Activated CD8-positive, alpha-beta memory T cell treated with anti-CD3 and anti-CD28 coated beads for 24 hours (primary cell): ENCODE results near the gene ARID1B.

Experiments
- DNase-seq: peaks from one replicate; pipeline ENCODE4 v3.0.0-alpha.2; 2020

ARID1B gene

DNA sequence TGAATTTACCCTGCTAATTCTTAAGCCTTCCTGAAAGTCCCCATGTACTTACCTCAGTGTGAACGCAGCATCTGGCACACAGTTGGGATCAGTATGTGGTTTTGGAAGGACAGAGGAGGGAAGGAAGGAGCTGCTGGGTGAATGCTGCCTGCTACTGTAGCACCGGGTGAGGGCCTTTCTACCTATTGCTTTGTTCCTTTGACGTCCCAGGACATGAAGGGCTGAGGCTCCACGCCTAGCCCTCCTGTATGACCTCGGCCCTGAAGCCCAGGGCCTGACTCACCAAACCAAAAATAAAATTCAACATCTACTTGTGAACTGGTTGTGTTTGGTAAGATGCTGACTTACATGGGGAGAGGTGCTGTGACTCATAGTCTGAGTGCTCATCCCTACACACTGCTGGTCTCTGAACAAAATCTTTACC is 51.1 kb downstream of the ARID1B start:
- no peak for DNase-seq

DNA sequence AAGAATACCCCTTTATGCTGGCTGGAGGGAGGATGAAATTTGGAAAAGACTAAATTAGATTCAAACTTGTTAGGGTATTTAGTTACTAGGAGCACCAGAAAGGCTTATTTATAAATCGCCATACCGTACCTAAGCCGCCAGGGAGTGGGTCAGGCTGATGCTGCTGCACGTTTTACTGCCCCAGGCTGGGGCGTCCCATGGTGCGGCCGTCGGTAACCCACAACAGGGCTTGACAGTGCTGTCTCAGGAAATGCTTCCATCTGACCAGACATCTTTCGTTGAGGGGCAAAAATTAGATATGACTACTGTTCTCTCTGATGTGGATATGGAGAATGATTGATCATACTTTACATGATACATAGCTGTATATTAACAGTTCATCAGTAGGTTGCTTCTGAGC is 52.9 kb downstream of the ARID1B start:
- no peak for DNase-seq

DNA sequence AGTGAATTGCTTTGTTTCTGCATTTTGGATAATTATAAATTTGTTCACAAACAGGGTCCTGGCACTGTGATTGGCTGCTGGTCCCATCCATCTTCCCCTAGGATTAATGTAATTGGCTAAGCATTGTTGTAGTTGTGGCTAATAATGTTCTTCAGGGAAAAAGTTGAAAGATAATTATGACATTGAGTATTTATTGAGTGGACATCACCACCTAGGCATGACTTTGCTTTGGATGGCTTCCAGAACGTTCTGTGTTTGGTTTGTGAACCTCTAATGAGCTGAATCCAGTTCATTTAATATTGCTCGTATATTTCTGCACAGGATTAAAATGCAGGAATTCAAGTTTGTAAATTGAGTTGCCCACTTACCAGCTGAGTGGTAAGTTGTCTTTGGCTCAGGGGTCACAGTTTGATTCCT is 55.1 kb downstream of the ARID1B start:
- DNase-seq: no peak

DNA sequence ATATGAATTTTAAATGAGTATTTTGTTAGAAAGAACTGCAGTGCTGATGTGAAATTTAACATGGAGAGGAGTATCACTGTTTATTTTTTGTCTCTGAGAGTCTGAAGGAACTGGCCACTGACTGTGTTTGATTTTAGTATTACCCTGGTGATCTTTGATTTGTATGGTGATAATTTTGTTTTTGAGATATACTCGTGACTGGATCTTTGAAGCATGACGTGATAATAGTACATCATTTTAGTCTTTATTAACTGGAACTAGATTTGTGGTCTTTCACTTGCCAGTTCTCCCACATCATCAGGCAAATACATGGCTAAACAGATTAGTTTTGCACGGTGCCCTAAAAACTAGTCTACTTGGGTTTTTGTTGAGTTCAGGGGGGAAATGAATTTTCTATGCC is 55.5 kb downstream of the ARID1B start:
- no peak for DNase-seq

DNA sequence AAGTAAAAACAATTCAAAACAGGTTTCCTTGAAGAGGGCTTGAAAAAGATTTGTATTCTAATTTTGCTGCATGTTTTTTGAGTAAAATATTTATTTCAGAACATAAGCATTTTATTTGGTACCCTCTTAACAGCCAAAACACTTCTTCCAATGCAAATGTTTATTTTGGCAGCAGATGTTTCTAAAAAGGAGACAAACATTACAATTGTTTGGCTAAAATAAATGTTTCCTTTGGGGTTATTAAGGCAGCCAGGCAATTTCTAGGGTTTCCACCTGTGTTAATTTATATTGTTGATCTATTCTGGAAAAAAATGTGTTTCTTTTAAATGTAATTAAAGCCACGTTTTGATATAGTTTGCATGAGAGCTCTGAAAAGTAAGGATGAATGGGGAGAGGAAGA is 56.6 kb downstream of the ARID1B start:
- no peak for DNase-seq

DNA sequence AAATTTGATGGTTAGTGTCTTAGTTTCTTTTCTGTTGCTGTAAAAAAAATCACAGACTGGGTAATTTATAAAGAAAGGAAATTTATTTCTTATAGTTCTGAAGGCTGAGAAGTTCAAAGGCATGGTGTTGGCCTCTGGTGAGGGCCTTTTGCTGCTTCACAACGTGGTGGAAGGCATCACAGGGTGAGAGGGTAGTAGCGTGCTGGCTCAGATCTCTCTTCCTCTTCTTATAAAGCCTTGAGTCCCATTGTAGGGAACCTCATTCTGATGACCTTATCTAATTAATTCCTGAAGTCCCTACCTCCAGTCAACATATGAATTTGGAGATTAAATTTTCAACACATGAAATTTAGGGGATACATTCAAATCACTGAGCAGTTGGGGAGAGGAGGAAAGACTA is 62.0 kb downstream of the ARID1B start:
- no peak for DNase-seq

DNA sequence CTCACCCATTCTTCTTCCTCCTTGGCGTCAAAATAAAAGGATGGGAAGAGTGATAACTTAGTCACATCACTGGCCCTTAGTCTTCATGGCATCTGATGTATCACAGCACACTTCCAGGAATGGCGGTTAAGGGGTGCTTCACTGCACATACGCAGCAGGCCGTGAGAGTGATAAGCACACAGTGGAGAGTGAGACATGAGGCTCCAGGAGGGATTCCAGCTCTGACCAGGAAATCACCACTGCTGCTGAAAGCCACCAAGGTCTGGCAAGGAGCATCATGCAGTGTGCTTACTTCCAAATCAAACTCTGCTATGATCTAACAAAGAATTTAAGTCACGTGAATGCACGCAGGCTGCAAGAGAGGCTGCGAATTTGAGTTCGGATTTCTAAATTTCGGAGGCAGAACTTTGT is 62.4 kb downstream of the ARID1B start:
- DNase-seq: no peak

DNA sequence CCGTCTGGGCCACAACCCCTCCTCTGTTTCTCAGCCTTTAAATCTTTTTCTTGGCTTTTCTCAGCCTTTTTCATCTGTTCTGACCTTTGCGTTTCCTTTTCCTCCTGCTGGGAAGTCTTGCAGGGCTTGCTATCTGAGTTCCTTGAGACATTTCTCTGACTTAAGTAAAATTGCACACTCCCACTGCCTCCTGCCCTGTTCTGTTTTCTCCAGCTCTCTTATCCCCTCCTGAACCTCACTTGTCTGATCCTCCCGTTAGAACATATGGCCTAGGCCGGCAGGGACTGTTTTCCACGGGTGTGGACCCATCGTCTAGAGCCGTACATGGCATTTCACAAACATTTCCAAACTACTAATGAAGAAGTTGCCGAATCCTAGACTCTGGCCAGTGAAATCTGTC is 63.0 kb downstream of the ARID1B start:
- no peak for DNase-seq

DNA sequence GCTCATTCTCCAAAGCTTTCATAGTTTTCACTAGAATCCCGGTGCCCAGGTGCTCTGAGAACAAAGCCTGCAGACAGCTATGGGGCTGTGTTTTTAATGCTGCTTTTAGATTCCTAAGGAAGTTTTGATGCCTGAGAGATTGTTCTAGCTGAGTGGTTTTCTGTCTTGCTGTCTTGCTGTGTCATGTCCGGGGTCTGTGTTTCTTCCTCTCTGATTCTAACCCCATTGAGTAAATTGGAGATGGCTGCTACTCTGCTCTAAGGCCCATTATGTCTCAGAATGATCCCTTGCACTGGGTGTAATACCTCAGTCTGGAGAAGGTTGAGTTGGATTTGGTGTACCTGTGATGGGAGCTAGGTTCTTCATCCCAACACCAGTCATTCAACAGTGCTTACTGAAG is 63.4 kb downstream of the ARID1B start:
- no peak for DNase-seq

DNA sequence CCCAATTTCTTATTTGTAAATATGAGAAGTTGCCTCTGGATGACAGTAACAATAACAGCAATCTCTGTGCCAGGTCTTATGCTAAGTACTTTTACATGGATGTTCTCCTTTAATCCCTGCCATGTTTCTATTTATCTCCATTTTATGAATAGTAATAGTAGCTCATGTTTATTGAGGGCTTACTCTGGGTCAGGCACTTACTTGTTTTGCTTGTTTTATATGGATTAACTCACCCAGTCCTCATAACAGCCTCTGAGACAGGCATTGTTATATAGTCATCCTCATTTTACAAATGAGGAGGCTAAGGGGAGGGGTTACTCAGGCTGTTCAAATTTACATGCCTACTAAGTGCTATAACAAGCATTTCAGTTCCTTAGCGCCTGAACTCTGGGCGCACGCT is 64.3 kb downstream of the ARID1B start:
- DNase-seq: no peak

DNA sequence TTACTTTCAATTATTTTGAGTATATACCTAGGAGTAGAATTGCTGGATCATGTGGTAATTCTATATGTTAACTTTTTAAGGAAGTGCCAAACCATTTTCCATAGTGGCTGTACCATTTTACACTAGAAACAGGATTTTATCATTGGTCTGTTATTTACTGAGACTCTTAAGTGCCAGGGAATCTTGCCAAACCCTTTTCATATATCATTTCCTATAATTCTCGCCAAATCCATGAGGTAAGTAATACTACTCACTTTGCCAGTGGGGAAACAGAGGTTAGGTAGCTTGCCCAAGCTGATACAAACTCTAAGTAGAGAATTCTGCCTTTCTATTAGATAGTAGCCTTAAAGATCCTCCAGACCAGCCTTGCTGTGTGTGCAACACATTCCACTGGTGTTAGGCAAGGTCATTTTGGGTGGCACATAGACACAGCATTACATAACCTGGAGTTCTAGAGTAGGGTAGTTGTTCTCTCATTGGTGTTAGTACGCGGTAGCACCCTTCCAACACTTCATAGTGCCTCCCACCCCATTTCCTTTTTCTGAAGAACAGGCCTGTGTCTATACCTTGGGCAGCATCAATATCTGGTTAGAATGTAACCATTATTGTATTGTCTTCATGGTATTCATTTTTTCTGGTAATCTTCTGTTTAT is 65.5 kb downstream of the ARID1B start:
- DNase-seq: no peak

DNA sequence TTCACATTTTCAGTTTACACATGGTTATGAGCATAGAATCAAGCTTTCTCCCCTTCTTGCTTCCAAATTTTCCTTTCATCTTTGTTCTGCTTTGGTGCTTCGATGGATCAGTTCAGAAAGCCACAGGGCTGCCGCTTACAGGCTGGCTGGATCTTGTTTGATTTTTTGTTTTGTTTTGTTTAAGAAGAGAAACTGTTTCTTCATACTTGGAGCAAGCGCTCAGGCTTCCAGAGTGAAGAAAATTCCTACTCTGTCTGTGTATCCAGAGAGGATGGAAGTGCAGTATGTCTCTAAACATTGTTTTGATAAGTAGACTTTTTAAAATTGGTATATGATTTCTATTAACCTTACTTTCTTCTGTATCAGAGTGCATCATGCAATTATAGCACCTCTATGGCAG is 66.9 kb downstream of the ARID1B start:
- no peak for DNase-seq

DNA sequence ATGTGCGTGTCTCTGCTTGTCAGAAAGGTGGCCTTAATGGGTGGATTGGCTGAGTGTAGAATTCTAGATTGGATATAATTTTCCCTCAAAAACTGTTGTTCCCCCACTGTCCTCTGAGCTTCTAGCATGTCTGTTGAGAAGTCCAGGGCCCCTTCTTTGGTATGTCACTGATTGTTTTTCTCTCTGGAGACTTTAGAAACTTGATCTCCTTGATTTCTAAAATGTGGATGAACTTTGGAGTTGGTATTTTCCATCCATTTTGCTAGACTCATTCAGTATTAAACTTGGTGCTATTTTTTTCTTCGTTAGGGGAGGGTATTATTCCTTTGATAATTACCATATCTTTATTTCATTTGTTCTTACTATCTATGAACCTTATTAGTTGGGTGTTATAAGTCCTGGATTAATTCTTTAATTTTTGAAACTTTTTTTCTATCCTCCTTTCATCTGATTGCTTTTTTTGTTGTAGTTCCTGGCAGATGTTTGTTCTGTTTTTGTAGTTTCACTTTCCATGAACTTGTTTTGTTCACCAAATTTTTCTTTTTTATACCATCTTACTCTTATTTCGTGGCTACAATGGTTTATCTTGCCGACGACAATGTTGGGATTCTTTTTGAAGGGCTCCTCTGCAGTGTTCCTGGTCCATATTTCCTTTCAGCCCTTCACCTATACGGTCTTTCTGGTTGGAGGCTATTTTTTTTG is 68.4 kb downstream of the ARID1B start:
- DNase-seq: no peak

DNA sequence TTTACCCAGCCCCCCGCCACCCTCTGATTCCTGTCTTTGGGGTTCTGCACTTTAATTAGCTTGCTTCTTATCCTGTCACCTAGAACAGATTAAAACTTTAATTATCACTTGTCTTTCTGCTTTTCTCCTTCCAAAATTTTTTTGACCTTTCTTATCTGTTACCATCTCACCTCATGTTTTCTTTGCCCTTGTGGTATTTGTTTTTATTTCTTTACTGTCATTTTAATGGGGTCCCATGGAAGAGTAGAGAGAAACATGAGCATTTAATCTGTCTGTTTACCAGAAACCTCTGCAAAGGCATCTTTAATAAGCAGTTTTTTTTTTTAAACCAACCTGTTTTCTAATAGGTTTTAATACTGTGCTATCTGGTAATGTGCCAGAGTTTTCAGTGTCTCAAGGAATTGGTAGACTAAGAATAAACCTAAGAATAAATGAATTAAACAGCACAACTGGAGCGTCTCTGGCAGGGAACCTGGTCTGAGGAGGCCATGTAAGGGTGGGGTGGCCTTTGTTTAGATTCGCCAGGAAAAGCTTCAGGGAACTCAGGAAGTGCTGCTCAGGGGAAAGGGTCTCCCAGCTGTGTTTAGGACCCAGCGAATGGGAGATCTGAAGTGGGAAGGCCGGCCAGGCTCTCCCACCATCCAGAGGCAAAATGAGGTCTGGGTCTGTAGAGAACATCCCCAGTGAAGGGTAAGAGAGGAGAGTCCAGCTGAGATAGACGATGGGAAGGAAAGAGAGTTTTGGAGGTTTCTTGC is 69.8 kb downstream of the ARID1B start:
- no peak for DNase-seq

DNA sequence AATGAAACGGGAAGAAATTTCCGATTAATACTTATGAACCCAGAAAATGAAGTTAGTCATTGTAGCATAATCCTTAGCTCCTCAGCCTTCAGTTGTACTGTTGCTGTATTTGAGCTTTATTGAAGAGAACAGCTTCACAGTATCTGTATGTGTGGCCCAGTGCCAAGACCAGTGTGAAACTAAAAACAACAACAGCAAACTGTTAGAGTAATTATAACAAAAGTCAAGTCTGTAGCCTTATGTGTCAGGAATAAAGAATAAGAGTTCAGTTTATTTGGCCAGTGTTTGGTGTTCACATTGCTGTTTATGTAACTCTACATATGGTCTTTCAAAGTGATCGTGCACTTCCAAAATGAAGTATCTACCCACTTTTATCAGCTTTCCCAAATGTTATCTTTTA is 70.9 kb downstream of the ARID1B start:
- no peak for DNase-seq

DNA sequence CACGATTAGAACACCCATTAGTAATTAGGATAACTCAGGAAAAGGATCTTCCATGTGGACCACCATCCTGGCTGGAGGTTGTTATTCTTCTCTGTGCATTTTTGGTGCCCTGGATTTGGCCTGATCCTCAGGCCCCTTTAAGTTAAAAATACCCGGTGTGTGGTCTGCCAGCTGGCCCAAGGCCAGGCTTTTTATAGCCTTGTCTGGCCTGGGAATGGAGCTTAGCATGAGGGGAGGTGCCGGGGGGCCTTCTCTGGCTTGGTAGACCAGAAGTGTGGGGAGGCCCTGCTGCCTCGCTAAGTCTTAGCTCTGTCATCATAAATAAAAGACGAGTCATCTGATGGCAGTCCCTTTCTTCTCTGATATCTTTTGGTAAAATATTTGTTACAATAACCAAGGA is 71.4 kb downstream of the ARID1B start:
- no peak for DNase-seq

DNA sequence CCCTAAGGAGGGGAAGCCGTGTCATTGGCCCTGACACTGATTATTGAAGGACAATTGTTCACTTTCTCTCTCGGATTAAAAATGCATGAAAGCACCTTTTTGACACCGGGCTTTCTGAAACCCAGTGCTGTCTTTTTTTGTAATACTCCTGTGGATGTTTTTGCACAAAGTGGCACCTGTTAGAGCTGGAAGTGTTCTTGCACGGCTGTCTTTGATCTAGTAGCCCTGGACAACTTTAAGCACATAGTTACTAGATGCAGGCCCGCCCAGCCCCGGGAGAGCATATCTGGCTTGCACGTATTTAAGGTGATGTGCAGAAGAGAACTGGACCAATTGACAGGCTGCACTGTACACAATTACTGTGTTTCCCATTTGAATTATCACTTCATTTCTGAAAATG is 72.6 kb downstream of the ARID1B start:
- DNase-seq: no peak

DNA sequence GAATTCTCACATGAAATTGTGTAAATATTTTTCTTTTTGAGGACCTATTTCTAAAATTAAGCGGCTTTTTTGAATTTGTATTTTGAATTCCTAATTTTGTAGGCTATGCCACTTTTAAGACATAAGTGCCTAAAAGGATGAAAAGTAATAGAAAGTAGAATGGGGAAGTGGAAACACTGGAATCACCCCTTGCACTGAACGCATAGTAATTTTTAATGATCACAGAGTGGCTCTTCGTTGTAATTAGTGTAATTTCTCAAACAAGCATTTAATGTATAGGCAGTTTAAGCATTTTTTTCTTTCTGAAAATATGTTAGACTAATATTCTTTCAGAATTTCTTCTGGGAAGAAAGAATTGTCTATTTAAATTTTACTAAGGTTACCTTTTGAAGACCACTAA is 73.2 kb downstream of the ARID1B start:
- DNase-seq: no peak

DNA sequence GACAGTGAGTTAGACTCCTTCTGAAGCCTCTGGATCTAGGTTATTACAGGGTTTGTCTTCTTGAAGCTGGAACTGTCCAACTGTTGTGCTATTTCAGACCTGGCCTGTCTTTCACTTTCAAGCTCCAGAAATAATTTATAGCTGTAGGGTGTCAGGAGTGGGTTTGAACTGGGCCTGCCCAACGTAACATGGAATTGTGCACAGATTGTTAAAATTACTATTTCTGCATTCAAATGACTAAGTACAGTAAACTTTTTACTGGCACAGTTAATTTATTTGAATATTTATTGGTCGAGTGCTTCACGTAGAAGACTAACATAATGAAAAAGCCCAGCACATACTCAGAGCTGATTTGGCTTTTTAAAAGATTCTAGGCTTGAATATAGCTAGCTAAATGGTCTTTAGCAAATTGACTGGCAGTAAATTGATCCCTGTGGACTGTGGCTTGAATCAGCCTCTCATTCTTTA is 74.3 kb downstream of the ARID1B start:
- no peak for DNase-seq

DNA sequence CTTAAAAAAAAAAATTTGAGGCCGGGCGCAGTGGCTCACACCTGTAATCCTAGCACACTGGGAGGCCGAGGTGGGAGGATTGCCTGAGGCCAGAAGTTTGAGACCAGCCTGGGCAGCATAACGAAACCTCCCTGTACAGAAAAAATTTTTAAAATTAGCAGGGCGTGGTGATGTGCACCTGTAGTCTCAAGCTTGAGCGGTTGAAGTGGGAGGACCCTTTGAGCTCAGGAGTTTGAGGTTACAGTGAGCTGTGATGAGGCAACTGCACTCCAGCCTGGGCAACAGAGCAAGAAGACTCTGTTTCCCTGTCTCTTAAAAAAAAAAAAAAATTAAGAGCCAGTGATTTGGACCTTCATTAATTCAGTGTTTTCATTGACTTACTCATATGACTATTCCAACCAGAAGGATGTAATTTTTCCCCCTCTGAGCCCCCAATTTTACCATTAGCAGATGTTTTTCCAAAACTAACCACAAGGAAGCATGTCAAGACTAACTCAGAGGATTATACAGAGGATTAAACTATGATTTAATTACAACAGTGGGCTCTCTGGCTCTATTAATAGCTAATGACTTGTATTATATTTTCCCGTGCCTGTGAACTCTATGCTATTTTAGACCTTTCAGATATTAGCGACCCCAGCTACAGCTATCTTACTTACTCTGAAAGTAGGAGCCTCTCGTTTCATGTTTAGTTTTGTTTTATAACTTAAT is 75.1 kb downstream of the ARID1B start:
- DNase-seq: no peak

DNA sequence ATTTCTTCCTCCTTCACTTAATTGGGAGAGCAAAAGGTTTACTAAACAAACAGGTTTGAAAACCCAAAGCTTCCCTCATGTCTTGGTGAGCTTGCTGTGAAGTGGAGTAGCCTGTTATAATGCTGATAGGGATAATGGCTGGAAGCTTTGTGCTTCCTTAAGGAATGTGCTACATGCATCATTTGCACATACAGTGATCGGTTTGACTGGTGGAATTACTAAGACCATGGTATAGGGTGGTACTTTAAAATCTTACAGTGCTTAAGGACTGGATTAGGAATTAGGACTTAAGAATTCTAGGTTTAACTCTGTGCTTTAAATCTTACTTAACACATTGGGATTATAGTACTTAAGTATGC is 75.7 kb downstream of the ARID1B start:
- DNase-seq: no peak

DNA sequence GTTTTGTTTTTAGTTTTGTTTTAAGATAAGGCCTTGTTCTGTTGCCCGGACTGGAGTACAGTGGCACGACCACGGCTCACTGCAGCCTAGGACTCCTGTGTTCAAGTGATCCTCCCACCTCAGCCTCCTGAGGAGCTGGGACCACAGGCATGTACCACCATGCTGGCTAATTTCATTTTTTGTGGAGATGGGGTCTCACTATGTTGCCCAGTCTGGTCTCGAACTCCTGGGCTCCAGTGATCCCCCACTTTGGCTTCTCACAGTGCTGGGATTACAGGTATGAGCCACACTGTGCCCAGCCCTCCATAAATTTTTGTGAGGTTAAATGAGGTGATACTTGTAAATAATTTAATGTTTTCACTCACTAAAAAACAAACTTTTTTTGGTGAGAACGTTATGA is 76.6 kb downstream of the ARID1B start:
- DNase-seq: no peak

DNA sequence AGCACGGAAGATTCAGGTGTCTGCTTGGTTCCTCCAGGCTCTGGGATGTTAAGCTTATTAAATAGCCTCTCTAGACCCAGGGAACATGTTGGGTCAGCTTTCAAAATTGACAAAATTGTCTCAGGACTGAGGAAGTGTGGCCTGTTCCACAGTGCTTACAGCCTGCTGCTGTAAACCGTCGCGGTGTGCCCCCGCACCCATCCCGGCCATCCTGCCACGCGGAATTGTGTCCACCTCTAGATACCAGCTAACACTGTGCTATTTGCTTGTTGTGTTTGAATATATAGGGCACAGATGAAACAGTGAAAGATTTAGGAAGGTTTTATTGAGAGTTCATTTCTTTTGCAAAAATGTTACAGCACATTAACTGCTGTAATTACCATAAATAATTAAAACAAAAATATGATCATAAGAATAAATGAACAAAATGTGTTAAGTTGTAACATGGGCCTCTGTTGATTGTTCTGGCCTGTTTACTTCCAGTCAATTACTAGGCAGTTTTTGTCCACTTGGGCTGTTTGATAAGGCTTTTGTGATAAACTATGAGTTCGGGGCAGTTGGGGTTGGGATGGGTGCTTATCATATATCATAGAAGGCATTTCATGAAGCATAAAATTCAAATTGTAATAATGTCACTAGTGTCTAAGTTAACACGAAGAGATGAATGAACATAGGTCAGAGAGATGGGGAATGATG is 77.4 kb downstream of the ARID1B start:
- no peak for DNase-seq
